GM12874 (cell line): ENCODE results near the gene FAF2.

Experiments used
- CTCF ChIP-seq: IDR thresholded peaks from 2 replicates; pipeline ENCODE4 v1.5.1; 2011; ENCODE audit warnings: low read depth, mild to moderate bottlenecking, control low read depth, low read length, moderate library complexity; ENCODE audit not compliant: insufficient read depth

Gene FAF2

DNA sequence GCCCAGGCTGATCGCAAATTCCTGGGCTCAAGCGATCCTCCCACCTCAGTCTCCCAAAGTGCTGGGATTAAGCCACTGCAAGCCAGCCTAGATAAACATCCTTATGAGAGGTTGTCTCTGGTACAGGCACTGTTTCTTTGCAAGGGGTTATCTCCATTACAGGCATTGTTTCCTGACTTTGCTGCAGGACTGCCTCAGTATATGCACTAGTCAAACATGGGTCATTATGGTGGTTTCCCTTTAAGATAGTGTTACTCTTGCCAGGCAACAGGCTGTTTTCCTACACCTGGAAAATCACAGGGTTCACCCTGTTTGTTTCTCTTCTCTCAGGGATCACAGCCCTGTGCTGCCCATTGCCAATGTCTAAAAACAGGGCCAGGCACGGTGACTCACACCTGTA is 24.0 kb upstream of the FAF2 start:
- TF ChIP-seq CTCF = no peak

DNA sequence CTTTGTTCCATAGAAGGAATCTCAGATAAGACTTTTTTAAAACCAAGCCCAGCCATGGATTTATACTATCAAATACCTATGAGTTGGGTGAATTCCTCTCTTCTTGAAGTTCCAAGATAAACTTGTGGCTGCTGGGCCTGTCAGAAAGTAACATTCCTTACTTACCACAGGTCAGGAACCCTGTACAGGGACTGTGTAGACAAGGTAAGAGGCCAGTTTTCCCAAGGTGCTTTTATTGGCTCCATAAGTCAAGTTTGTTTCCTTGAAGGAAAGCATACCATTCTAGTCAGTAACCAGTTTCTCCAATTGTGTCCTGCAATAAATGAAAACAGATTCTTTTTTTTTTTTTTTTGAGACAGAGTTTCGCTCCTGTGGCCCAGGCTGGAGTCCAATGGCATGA is 23.0 kb upstream of the FAF2 start:
- no peak for TF ChIP-seq CTCF

- TF ChIP-seq CTCF = no peak
Observed at GRCh38 chr5:176425791-176426190, 22.4 kb upstream of the FAF2 start.

DNA sequence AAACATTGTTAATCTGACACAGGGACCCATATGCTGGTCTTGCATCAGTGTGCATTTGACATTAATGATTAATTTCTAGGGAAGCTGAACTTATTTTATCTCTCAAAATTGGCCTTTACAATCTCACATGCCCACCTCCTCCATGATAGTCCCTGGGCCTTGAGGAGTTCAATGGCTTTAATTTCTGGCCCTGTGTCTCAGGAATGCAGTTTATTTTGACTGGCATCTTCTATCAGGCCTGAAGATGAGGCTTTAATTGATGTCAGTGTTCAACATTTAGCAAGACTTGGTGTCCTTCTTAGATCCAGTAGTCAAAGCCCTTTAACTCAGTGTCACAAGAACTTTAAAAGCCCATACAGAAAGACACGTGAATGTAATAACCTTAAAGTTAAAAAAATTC is 21.3 kb upstream of the FAF2 start:
- TF ChIP-seq CTCF = no peak

- TF ChIP-seq CTCF = no peak
Observed at GRCh38 chr5:176427971-176428370, 20.2 kb upstream of the FAF2 start.

DNA sequence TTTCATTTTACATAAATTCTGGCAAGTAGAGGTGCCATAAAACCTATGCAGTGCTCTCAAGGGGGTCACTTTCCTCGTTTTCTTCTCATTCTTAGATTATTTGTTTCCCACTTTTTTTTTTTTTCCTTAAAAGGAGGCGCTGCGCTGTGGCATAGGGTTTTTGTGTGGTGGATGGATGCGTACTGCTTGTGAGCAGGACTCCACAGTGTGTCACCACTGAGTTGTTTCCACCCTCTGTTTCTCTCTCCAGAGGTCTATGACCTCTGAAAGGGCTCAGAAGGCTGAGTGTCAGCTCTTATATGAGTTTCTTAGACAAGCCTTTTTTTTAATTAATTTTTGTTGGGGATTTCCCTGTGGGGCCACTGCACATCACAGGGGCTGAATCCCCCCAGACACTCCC is 18.2 kb upstream of the FAF2 start:
- no peak for TF ChIP-seq CTCF

DNA sequence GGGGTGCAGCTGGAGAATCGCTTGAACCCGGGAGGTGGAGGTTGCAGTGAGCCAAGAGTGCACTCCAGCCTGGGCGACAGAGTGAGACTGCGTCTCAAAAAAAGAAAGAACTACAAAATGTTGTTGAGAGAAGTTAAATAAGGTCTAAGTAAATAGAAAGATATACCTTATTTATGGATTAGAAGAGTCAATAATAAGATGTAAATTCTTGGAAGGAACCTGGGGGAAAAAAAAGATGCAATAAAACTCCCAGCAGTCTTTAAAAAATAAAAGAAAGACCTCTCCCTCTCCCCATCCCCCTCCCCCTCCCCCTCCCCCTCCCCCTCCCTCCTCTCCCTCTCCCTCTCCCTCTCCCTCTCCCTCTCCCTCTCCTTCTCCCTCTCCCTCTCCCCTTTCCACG is 15.5 kb upstream of the FAF2 start:
- no peak for TF ChIP-seq CTCF

DNA sequence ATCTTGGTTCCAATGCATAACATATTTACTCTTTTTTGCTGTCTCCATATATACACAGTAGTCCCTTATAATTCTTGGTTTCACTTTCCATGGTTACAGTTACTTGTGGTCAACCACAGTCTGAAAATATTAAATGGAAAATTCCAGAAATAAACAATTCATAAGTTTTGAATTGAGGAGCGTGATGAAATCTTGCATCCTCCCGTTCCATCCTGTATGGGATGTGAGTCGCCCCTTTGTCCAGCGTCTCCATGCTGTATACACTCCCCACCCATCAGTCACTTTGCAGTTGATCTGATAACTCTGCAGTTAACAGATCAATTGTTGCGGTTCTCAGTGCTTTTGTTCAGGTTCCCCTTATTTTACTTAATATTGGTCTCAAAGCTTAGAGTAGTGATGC is 11.5 kb upstream of the FAF2 start:
- no peak for TF ChIP-seq CTCF
